Activated CD8-positive, alpha-beta memory T cell treated with anti-CD3 and anti-CD28 coated beads for 36 hours (primary cell): Measurements from ENCODE around the gene NDUFS8. TPM values are rescaled to one million over a fixed set of nuclear protein-coding genes. Genes with fewer than 3 reads are reported as not detected.

Source experiments
- CTCF ChIA-PET: fragments of 350-600 bp; sonication (Branson Sonifier 250); formaldehyde crosslinking; loops from one replicate; lab custom pipeline; 2021; ENCODE audit warnings: antibody characterized with exemption; lab: Charles Lee
- POLR2A ChIA-PET: fragments of 350-600 bp; sonication (Branson Sonifier 250); formaldehyde crosslinking; loops from one replicate; lab custom pipeline; 2021; ENCODE audit warnings: antibody characterized with exemption; lab: Charles Lee
- total RNA-seq, 2 experiments: library from RNA; stranded (reverse); gene quantifications; one replicate each; pipeline ENCODE4 v1.2.3, GENCODE V29; 2021

NDUFS8 gene
- total RNA-seq, 2 experiments from 2014 or later = 126 to 137 TPM

- CTCF ChIA-PET = no interaction called here
- POLR2A ChIA-PET = no interaction called here
Observed at GRCh38 chr11:68056317-68057285, 26.1 kb downstream of the NDUFS8 start.

- CTCF ChIA-PET = no interaction called here
- POLR2A ChIA-PET = no interaction called here
Observed at GRCh38 chr11:68057807-68058206, 27.3 kb downstream of the NDUFS8 start.

DNA sequence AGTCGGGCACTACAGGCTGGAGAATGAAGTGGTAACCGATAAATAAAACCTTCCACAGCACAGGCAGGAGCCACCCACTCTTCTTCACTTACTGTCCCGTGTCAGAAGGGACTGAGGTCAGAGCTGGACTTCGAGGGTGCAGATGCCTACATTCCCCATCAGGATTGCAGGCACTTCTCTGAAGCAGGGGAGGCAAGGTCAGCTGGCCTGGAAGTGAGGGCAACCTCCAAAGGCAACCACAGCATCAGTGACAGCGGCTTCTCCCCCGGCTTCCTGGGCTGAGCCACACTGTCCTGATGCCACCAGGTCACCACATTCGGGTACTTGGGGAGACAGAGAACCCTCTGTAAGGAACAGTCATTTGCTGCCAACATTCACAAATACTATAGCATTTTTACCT, 31.0 kb downstream of the NDUFS8 start:
- ChIA-PET POLR2A (no interaction called here), CTCF (interaction anchor here (0.6 to 0.7 kb wide), 2 partner anchors 31 to 741 kb away, joined by 3 to 5 read pairs; no protein-coding TSS in a partner anchor)

- POLR2A ChIA-PET = no interaction called here
- CTCF ChIA-PET = interaction anchor here (0.7 to 1.3 kb wide), 2 partner anchors 23 to 1860 kb away, joined by 3 to 5 read pairs; no protein-coding TSS in a partner anchor
Observed at GRCh38 chr11:68064926-68065325, 34.4 kb downstream of the NDUFS8 start.

GRCh38 chr11:68065841-68066240, 35.4 kb downstream of the NDUFS8 start:
- ChIA-PET CTCF (interaction anchor here (1.3 kb wide), 1 partner anchor 22 kb away, joined by 5 read pairs; no protein-coding TSS in a partner anchor), POLR2A (no interaction called here)

- CTCF ChIA-PET = no interaction called here
- POLR2A ChIA-PET = no interaction called here
Observed at GRCh38 chr11:68066742-68067141, 36.3 kb downstream of the NDUFS8 start.

- ChIA-PET POLR2A (no interaction called here), CTCF (no interaction called here)
Observed at GRCh38 chr11:68067991-68068390, 37.5 kb downstream of the NDUFS8 start.

GRCh38 chr11:68071281-68072048, 41.0 kb downstream of the NDUFS8 start:
- POLR2A ChIA-PET = no interaction called here
- CTCF ChIA-PET = no interaction called here

- CTCF ChIA-PET = no interaction called here
- POLR2A ChIA-PET = no interaction called here
Observed at GRCh38 chr11:68074584-68075352, 44.3 kb downstream of the NDUFS8 start.

GRCh38 chr11:68076371-68077042, 46.0 kb downstream of the NDUFS8 start:
- ChIA-PET CTCF (interaction anchor here (0.5 kb wide), 1 partner anchor 1143 kb away, joined by 3 read pairs; no protein-coding TSS in a partner anchor), POLR2A (no interaction called here)

DNA sequence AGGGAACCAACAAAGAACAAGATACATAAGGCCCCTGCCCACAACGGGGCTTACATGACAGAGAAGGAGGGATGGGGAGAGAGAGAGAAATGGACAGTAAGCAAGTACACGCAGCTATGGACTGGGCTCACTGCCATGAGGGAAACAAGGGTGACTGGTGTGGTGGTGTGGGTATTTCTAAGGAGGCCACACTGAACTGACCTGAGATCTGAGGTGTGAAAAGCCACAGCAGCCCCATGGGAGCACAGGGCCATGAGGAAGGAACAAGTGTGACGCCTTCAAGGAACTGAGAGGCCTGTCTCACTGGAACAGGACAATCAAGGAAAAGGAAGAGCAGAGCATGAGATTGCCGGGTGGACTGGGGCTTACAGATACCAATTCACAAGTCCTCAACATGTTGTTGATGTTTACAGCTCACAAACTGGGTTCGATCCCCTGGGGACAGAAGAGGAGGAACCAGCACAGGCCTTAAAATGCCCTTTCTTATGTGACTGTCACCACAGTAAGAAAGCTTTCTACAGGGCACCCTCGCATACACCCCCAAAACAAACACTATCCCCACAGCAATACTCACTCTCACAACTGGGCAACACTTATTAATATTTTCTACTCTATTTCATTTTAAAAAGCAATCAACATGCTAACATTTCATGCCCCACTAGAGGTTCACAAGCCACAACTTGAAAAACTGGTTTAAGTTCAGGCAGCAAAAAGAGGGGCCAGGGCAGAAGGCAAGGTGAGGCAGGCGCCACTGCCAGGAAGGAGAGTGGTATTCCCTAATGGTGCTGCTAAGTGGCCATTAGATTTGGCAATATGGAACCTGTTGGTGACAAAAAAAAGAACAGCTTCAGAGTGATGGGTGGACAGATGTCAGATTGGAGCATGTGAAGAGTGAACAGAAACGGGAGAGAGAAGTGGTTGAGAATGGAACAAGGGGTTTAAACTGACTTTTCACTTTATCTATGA, 47.4 kb downstream of the NDUFS8 start:
- ChIA-PET POLR2A (no interaction called here), CTCF (no interaction called here)

DNA sequence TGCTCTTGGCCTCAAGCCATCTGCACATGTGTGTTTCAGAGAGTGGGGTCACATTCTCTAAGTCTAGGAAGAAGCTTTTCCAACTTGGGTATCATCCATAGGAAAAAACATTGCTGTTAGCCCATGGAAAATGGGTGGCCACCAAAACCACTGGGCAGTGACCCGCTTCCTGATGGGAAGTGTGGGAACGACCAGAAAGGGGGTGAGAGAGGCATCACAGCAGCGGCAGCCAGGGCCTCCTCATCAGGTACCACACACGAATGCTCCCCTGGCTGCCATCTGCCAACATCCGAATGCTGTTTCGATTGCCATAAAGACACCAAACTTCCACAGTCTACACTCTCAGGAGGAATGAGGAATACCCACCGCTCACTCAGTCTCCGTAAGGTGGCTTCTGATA, 50.4 kb downstream of the NDUFS8 start:
- ChIA-PET CTCF (no interaction called here), POLR2A (no interaction called here)

DNA sequence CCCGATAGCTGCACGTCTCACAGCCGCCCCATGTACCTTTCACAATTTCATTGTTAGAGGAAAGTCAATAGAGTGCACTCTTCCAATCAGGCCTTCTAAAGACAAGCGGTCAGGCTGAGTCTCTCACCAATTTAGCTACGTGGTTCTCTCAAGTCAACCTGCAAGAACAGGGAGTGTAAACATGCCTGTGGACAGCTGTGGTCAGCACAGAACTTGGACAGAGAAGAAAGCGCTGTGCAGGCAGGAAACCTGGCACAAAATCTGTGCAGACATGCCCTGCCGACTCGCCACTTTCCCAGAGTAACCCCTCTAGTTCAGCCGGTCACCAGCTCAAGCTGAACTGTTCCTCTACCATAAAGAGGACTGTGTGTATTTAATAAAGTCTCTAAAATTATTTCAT, 51.2 kb downstream of the NDUFS8 start:
- ChIA-PET POLR2A (no interaction called here), CTCF (no interaction called here)

DNA sequence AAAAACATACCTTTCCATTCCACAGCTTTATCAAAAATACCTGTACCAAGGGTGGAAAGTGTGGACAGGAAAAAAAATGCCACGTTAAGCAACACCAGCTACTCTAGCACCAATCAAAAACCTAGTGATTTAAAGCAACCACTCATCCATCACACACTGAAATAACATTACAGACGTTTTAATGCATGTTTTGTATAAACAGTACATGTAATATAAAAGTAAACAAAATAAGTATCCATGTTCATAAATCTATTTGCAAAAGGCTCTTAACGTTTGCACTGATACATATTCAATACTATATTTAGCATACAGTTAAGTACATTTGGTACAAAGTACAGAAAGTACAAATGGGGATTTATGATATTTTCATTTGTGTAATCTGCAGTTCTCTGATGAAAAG, 52.0 kb downstream of the NDUFS8 start:
- POLR2A ChIA-PET = no interaction called here
- CTCF ChIA-PET = no interaction called here

DNA sequence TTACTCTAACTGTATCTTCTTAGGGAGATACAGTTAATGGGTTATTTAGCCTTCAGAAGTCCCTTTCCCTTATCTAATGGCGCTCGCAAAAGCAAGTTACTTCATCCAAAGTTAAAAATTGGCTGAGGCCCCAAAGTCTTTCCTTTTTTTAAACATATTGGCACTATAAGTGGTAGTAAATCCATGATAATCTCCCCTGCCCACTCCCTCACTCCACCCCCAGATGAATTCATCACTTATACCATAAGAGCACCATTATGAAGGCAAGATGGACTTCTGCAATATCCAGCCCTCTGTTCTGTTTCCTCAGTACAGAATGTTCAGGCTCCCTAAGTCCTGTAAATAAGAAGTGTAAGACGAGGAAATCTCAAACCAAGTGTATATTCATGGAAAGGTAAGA, 53.0 kb downstream of the NDUFS8 start:
- ChIA-PET CTCF (no interaction called here), POLR2A (no interaction called here)
